Fibroblast of peridontal ligament (primary cell): Measurements from ENCODE around the gene POLR2J.
"Not testable (repeated sequence)": the region's sequence is repeated elsewhere in the genome, so short reads cannot be mapped to it uniquely, and the experiment has no call there.

Source experiments
- DNase-seq: peaks from one replicate; pipeline ENCODE4 v3.0.0-alpha.2; 2010; ENCODE audit errors: extremely low read depth

POLR2J gene

DNA sequence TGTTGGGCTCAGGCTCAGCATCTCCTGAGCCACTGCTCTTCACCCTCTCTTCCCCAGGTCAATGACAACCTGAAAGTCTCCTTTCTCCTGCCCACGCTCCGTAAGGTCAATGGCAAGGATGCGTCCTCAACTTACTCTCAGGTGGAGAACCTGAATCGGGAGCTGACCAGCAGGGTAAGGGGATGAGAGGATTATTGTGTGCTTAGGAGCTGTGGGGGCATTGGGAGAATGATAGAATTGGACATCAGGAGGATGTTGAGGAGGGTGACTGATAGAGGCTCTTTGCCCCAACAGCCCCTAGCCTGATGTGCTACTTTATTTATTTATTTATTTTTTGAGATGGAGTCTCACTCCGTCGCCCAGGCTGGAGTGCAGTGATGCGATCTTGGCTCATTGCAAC lies 12.6 kb downstream of the POLR2J start:
- no peak for DNase-seq

DNA sequence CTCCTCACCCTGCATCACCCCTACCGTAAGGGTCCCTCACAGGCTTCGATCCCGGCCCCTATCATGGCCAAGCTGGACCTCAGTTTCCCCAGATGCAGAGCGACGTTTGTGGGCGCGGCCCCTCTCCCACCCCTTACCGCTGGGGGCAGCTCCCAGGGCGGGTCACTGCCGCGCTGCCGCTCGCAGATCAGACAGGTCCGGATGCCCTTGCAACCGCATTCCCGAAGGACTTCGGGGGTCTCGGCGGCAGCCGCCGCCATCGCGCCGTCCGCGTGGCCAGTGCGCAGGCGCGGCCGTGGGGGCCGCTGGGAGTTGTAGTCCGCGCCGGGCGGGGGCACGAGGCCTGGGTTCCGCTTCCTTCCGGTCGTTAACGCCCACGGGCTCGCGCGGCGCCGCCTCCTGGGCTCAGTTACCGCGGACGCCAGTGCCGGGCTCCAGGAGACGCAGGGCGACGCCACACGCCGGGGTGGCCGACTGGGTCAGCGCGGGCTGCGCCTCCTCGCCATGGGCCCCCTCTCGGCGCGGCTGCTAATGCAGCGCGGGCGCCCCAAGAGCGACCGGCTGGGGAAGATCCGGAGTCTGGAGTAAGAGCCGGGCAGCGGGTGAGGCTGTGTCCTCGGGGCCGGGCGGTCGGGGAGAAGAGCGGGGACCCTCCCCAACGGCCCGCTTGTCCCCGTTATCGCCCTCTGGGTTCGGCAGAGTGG lies 14.0 kb downstream of the POLR2J start, which contains the start of the genes ALKBH4 and LRWD1:
Gene ALKBH4 (minus strand): TSS at position 287 of the 704 bp plus-strand sequence. CDS start 27 bp downstream, at position 260.
Gene LRWD1 (plus strand): TSS at position 408 of the 704 bp plus-strand sequence. CDS start 97 bp downstream, at position 505.
- DNase-seq, result peak; percentile 82

GRCh38 chr7:102463841-102464576 lies 14.7 kb downstream of the POLR2J start:
- DNase-seq, result peak; percentile 16

DNA sequence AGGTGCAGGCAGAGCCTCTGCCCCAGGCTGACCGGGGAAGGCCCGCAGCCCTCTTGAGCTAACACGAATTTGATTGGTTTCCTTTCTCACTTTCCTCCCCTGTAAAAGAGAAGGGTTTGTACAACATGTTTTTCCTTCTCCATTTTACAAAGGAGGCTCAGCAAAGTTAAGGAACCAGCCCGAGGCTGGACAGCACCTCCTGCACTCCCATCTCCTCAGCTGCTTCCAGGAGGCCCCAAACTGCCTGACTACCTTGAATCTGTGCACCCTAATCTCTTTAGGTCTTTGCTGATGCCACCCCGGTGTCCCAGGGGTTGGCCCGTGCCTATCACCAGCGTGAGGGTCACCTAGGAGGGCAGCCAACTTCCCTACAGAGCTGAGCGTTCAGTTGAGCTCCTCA lies 18.3 kb downstream of the POLR2J start:
- DNase-seq, result no peak

DNA sequence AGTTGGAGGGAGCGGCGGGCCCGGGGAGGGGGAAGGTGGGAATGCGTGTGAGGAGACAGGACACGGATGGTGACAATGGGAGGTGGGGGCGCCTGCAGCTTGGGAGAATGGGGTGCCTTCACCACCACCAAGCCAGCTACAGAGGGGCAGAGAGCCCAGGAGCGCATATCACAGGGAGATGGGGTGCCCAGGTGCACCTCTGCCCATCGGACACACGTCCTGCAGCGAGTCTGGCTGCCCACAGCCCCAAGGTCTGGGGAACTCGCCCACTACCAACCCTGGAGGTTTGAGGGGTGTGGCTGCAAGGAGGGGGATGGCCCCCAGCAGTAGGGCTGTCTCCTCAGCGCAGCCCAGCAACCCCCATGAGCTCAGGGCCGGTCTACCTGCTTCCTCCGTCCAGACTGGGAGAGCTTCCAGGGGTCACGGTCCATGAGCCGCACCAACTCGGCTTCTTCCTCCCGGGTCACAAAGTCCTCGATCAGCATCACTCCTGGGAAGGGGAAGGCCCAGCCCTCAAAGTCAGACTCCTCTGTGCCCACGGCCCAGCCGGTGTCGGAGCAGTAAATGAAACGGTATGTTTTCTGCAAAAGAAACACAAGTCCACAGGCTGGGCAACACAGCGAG lies 19.4 kb downstream of the POLR2J start:
- DNase-seq, result no peak

GRCh38 chr7:102457352-102457924 lies 21.3 kb downstream of the POLR2J start:
- no peak for DNase-seq

DNA sequence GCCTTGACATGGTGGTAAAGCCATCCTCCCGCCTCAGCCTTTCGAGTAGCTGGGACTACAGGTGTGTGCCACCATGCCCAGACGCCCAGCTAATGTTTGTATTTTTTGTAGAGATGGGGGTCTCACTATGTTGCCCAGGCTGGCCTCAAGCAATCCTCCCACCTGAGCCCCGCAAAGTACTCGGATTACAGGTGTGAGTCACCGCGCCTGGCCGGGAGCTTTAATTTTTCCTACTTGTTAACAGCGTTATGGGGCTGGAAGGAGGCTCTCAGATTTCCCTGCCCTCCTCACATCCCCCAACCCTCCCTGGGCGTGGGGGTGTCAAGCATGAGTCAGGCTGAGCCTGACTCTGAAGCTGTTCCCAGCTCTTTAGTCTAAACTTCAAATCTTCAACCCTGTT lies 22.4 kb downstream of the POLR2J start:
- DNase-seq, result peak; percentile 14

- no peak for DNase-seq
These were observed 23.1 kb downstream of the POLR2J start for GRCh38 chr7:102455596-102455995.

DNA sequence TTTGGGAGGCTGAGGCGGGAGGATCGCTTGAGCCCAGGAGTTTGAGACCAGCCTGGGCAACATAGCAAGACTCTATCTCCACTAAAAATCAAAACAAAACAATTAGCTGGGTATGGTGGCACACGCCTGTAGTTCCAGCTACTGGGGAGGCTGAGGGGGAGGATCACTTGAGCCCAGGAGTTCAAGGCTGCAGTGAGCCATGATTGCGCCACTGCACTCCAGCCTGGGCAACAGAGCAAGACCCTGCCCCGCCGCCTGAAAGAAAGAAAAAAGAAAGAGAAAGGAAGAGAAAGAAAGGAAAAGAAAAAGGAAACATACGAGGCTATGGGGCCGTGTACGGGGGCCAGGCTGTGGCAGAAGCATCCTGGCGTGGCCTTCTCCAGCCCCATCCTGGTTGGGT lies 23.8 kb downstream of the POLR2J start:
- not testable (repeated sequence) for DNase-seq

- no peak for DNase-seq
These were observed 24.3 kb downstream of the POLR2J start for GRCh38 chr7:102454468-102454867.

- DNase-seq, result no peak
These were observed 25.4 kb downstream of the POLR2J start for GRCh38 chr7:102453319-102453718.

- no peak for DNase-seq
These were observed 26.3 kb downstream of the POLR2J start for GRCh38 chr7:102452451-102452850.

DNA sequence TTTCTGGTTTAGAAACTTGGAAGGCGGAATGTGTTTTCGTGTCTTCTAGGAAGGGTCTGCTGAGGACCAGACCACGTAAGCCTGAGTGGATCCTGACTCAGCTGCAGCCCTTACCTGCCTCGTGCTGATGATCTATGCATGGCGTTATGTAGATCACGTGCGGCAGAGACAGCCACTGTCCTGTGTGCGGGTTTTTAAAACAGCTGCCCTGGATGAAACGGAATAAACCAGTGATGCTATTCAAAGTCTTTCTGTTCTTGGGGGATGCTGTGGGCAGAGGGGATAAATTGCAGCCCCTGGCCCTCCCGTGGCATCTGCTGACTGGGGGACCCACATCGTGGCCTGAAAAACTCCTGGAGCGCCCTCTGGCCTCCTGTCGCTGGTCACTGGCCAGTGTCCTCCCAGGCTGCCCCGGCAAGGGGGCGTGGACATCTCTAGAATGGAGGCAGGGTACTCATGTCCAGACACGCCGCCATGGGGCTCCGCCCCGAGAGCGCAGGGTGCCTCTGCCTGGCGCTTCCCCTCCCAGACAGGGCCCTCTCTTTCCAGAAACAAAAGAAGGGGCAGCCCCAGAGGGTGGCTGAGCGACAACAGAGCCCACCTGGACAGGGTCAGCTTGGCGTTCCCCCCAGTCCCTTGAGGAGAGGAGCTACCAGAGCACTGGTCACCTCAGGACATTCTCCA lies 27.2 kb downstream of the POLR2J start:
- no peak for DNase-seq

DNA sequence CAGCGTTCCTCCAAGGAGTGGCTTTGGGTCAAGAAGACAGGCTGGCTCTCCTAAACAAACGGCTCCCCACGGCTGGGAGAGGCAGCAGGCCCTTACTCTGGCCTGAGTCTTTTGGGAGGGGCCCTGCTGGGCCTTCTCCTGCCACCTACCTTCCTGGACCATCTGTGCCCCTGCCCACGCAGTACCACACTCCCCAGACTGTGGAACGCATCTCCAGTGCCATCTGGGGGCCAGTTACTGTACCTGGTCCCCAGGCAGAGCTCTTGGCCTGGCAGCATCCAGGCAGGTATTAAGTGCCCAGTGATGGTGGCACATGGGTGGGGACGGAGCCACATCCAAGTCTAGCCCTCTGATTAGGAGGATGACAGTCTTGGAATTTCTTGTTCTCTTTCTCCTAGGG lies 28.5 kb downstream of the POLR2J start:
- no peak for DNase-seq

- no peak for DNase-seq
These were observed 29.6 kb downstream of the POLR2J start for GRCh38 chr7:102449136-102449535.

- no peak for DNase-seq
These were observed 31.4 kb downstream of the POLR2J start for GRCh38 chr7:102447311-102447710.

DNA sequence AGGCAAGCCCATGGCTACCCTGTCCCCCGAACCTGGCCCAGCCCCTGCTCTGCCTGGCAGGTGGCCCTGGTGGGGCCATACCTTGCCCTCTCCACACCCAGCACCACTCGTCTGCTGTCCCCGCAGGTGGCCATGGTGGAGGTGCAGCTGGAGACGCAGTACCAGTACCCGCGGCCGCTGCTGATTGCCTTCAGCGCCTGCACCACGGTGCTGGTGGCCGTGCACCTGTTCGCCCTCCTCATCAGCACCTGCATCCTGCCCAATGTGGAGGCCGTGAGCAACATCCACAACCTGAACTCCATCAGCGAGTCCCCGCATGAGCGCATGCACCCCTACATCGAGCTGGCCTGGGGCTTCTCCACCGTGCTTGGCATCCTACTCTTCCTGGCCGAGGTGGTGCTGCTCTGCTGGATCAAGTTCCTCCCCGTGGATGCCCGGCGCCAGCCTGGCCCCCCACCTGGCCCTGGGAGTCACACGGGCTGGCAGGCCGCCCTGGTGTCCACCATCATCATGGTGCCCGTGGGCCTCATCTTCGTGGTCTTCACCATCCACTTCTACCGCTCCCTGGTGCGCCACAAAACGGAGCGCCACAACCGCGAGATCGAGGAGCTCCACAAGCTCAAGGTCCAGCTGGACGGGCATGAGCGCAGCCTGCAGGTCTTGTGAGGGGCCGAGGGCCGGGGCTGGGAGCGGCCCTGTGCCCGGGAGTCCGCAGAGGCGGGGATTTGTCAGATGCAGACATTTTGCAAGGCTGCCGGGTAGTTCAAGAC lies 32.1 kb downstream of the POLR2J start:
- DNase-seq, result no peak

DNA sequence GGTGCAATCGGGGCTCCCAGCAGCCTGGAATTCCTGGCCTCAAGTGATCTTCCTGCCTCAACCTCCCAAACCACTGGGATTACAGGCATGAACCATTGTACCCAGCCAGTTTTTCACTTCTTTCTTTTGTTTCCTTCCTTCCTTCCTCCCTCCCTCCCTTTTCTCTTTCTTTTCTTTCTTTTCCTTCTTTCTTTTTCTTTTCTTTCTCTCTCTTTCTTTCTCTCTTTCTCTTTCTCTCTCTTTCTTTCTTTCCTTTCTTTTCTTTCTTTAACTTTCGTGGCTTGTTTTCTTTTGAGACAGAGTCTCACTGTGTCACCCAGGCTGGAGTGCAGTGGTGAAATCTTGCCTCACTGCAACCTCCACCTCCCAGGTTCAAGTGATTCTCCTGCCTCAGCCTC lies 33.0 kb downstream of the POLR2J start:
- DNase-seq, result no peak

GRCh38 chr7:102444961-102445673 lies 33.6 kb downstream of the POLR2J start:
- DNase-seq, result no peak
